ENCODE measurements around the gene ENOX1.

Gene ENOX1

DNA sequence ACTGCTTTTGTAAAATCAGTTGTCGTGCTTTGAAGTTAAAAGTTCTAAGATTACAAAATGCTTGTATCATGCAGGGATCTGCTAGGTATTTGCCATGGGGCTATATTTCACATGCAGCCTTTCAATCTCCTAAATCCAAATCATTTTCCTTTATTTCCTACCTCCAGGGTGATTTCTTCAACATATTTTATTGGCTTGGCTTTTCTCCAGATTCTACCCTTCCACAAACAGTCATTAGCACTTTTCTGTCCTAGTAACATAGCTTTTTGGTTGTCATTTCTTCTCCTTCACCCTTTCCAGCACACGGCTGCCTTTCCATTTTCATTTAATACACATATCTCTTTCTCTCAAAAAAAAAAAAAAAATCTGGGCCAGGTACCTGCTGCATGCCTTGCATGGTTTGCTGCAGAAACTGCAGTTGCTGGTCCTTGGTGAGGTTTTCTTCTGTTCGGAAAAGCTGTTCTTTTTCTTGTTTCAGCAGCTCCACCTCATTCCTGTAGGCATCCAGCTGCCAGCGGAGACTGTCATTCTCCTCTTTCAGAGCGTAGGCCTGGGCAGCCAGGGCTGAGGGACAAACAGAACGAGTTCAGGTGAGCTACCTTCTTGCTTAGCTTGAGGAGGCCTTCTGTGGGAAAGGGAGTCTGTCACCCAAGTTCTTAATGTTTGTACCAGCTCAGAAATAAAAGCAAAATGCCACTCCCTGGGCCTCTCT, 488.6 kb downstream of the ENOX1 start:
- TF ChIP-seq CTCF (IDR thresholded peaks at IDR 0.05; ENCODE audit: low read length, missing control alignments), result no peak
- no peak overlapping the region for H3K4me3 ChIP-seq (replicated peaks; ENCODE audit: low read depth, low read length)
- no peak for DNase-seq (ENCODE audit: low read depth)

DNA sequence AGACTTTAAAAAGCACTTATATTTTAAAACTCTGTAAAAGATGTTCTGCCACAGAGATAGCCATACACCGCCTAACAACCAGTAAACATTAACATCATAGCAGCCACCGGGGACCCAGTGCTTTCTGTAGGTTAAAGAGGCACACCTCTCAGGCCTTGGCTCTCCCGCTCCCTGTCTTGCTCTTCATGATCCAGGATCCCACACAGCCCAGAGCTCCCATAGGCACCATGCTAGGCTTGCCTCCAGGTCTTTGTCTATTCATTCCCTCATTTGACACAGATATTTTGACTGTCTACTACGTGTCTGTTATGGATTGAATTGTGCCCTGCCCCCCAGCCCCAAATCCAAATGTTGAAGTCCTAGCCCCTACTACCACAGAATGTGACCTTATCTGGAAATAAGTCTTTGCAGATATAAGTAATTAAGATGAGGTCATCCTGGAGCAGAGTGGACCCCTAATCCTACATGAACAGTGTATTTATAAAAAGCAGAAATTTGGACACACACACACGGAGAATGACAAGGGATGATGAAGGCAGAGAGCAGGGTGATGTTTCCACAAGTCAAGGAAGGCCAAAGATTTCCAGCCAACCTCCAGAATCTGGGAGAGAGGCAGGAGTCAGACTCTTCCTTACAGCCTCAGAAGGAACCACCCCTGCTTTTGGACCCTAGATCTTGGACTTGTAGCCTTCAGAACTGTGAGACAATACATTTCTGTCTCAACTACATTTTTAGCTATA, 490.8 kb downstream of the ENOX1 start:
- TF ChIP-seq CTCF (IDR thresholded peaks at IDR 0.05; ENCODE audit: low read length, missing control alignments), result no peak
- DNase-seq (ENCODE audit: low read depth), result no peak
- H3K4me3 ChIP-seq (replicated peaks; ENCODE audit: low read depth, low read length), result no peak overlapping the region

GRCh38 chr13:43295321-43295720, 491.5 kb downstream of the ENOX1 start:
- no peak overlapping the region for H3K4me3 ChIP-seq (replicated peaks; ENCODE audit: low read depth, low read length)

DNA sequence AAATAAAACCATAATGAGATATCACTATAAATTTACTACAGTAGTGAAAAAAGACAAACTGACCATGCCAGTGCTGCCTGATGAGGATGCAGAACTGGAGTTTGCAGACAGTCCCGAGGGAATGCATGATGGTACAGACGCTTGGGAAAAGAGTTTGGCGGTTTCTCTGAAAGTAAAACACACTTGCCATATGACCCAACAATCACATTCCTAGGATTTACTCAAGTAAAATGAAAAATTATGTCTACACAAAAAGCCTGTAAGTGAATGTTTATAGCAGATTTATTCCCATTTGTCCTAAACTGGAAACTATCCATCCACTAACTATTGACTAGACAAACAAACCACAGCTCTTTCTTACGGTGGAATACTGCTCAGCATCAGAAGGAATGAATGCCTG, 492.4 kb downstream of the ENOX1 start:
- DNase-seq (ENCODE audit: low read depth), result no peak
- TF ChIP-seq CTCF (IDR thresholded peaks at IDR 0.05; ENCODE audit: low read length, missing control alignments), result no peak
- no peak overlapping the region for H3K4me3 ChIP-seq (replicated peaks; ENCODE audit: low read depth, low read length)

More at GRCh38 chr13:43295321-43295720, 491.5 kb downstream of the ENOX1 start:
- no peak for TF ChIP-seq CTCF (IDR thresholded peaks at IDR 0.05; ENCODE audit: low read length, missing control alignments)
- DNase-seq (ENCODE audit: low read depth), result no peak

- no peak overlapping the region for H3K4me3 ChIP-seq (replicated peaks; ENCODE audit: low read depth, low read length)
- DNase-seq (ENCODE audit: low read depth), result no peak
- no peak for TF ChIP-seq CTCF (IDR thresholded peaks at IDR 0.05; ENCODE audit: low read length, missing control alignments)
These were observed 492.8 kb downstream of the ENOX1 start for GRCh38 chr13:43293986-43294385.

DNA sequence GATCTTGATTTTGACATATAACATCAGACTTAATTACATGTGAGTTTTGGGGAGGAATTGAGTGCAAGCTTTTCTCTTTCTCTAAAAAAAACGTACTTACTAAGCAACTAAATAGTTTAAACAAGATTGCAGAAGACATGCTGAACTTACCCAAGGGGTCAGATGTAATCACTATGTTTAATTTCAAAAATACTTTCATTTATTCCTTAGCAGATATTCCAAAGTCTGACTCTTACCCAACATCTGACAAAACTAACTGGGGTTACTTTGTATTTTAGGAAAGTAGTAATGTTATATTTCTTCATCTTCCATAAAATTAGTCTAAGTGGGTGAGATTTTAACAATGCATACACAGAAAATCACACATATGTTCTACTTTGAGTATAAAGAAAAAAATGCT, 493.2 kb downstream of the ENOX1 start:
- TF ChIP-seq CTCF (IDR thresholded peaks at IDR 0.05; ENCODE audit: low read length, missing control alignments), result no peak
- no peak for DNase-seq (ENCODE audit: low read depth)
- no peak overlapping the region for H3K4me3 ChIP-seq (replicated peaks; ENCODE audit: low read depth, low read length)
